Renal cortical epithelial cell (primary cell): Measurements from ENCODE around the gene POLR1B. TPM values are rescaled to one million over a fixed set of nuclear protein-coding genes. Genes with fewer than 3 reads are reported as not detected.

ENCODE experiments used
- total RNA-seq: library from RNA; depleted of rRNA; stranded (reverse); fragments of >200 nt; gene quantifications from 2 replicates; pipeline ENCODE4 v1.2.3, GENCODE V29; 2014

Gene POLR1B
- total RNA-seq, 1 donor from 2014 or later, result 33.0 TPM

Other genes starting within 250 kb of the POLR1B start
- gene RGPD8, start 108.8 kb upstream of the POLR1B start, total RNA-seq, result 6.6 and 23.0 TPM in 2 replicates
- 46.5 and 62.2 TPM in 2 replicates for gene TTL, start 60.3 kb upstream of the POLR1B start, total RNA-seq
- 3.1 and 6.4 TPM in 2 replicates for gene CHCHD5, start 42.1 kb downstream of the POLR1B start, total RNA-seq
- 72.9 and 91.2 TPM in 2 replicates for gene SLC20A1, start 103.5 kb downstream of the POLR1B start, total RNA-seq
- gene NT5DC4, start 178.6 kb downstream of the POLR1B start, total RNA-seq, result not detected in 2 replicates
- 0.40 and 4.2 TPM in 2 replicates for gene CKAP2L, start 222.1 kb downstream of the POLR1B start, total RNA-seq
- 0.15 and 6.3 TPM in 2 replicates for gene IL1A, start 242.0 kb downstream of the POLR1B start, total RNA-seq